Measurements from ENCODE around the gene PROCA1. TPM values are rescaled to one million over a fixed set of nuclear protein-coding genes. Genes with fewer than 3 reads are reported as not detected.

The PROCA1 gene
- total and polyA plus RNA-seq, 2 of the 8 experiments (the other 6 are each of a cell fraction or from before 2014, with no cell fraction given), result 21.2 to 26.3 TPM

DNA sequence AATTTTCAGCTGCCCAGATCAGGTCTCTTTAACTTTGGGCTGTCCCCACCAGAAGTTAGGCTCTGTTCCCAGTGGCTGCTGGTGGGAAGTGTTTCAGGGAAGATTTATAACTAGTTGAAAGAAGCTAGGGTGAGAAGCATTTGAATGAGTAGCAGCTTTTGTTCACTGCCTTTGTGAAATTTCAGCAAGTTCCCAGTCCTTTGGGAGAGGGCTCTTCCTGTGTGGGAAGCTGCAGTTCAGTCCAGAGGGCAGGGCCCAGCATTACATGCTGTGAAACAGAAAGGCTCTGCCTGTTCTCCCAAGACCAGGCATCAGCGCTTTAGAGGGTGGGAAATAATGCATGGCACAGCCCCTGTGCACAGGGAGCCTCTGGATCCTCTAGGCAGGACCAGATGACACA is 17.8 kb downstream of the PROCA1 start:
- no peak overlapping the region for H4K8ac ChIP-seq (ENCODE audit: extremely low read depth, insufficient read depth, low read length)
- H3K23me2 ChIP-seq (ENCODE audit: low read depth, low read length), result no peaks in the 10 kb centered on the region
- no peaks in the 10 kb centered on the region for H3K79me2 ChIP-seq (ENCODE audit: control insufficient read depth in 1 of 2, insufficient read depth in 2 of 2, low read length in 2 of 2)
- H3K27me3 ChIP-seq (replicated peaks in 1 of 4; ENCODE audit: control insufficient read depth in 3 of 4, extremely low read depth in 1 of 4, insufficient read depth in 3 of 4, low read length in 3 of 4), result no peaks in the 10 kb centered on the region
- no peak overlapping the region for H3K56ac ChIP-seq (replicated peaks; ENCODE audit: insufficient read length, low read depth, low read length)
- no peaks in the 10 kb centered on the region for H3K9me3 ChIP-seq (ENCODE audit: insufficient read depth in 2 of 2, low read depth in 1 of 2, low read length in 1 of 2)
- no peak overlapping the region for H2BK12ac ChIP-seq (ENCODE audit: low read depth, low read length)
- CTCF ChIA-PET (ENCODE audit: partially characterized antibody), result interaction anchor here (0.8 to 1.3 kb wide), 2 partner anchors 47 to 81 kb away, joined by 3 read pairs; no protein-coding TSS in a partner anchor
- no peak overlapping the region for H2BK20ac ChIP-seq (ENCODE audit: low read length)
- FAIRE-seq (no peak), DNase-seq (ENCODE audit: low read depth in 1 of 2, low spot score in 2 of 2) (no peak)
- no peak overlapping the region for H3K14ac ChIP-seq (ENCODE audit: insufficient read length)
- no peak overlapping the region for H3K4me2 ChIP-seq (ENCODE audit: insufficient read depth in 1 of 2, low read depth in 2 of 2, low read length in 2 of 2)
- no peaks in the 10 kb centered on the region for H3K79me1 ChIP-seq (ENCODE audit: low read depth, low read length)
- no peak overlapping the region for H2AK5ac ChIP-seq (ENCODE audit: low read depth, low read length)
- H3K23ac ChIP-seq (ENCODE audit: insufficient read length), result no peak overlapping the region
- H3K4ac ChIP-seq (replicated peaks; ENCODE audit: insufficient read length, low read depth, low read length), result no peak overlapping the region
- peaks cover 3 to 9% of the 10 kb centered on the region in 2 experiments for H4K20me1 ChIP-seq (replicated peaks in 1 of 2; ENCODE audit: control insufficient read depth in 1 of 2, insufficient read depth in 2 of 2, low read length in 2 of 2)
- TF ChIP-seq SIX5 (IDR thresholded peaks at IDR 0.05; ENCODE audit: low read depth, low read length), result no peak
- TF ChIP-seq POLR2A (IDR thresholded peaks at IDR 0.05; ENCODE audit: control extremely low read depth in 1 of 2, low read depth in 2 of 2, low read length in 2 of 2), result no peak
- TF ChIP-seq, protein P1, sequence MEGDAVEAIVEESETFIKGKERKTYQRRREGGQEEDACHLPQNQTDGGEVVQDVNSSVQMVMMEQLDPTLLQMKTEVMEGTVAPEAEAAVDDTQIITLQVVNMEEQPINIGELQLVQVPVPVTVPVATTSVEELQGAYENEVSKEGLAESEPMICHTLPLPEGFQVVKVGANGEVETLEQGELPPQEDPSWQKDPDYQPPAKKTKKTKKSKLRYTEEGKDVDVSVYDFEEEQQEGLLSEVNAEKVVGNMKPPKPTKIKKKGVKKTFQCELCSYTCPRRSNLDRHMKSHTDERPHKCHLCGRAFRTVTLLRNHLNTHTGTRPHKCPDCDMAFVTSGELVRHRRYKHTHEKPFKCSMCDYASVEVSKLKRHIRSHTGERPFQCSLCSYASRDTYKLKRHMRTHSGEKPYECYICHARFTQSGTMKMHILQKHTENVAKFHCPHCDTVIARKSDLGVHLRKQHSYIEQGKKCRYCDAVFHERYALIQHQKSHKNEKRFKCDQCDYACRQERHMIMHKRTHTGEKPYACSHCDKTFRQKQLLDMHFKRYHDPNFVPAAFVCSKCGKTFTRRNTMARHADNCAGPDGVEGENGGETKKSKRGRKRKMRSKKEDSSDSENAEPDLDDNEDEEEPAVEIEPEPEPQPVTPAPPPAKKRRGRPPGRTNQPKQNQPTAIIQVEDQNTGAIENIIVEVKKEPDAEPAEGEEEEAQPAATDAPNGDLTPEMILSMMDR (IDR thresholded peaks at IDR 0.05; ENCODE audit: control extremely low read depth in 1 of 3, insufficient read depth in 1 of 3, low read depth in 1 of 3, low read length in 3 of 3), result no peak
- TF ChIP-seq CBX5 (IDR thresholded peaks at IDR 0.05; ENCODE audit: low read depth, low read length), result no peak
- no peak for TF ChIP-seq CEBPB (IDR thresholded peaks at IDR 0.05; ENCODE audit: low read depth, low read length)
- TF ChIP-seq EGR1 (IDR thresholded peaks at IDR 0.05; ENCODE audit: borderline replicate concordance, low read depth, low read length), result no peak
- TF ChIP-seq KDM5A (IDR thresholded peaks at IDR 0.05; ENCODE audit: low read length), result no peak
- TF ChIP-seq MAFK (IDR thresholded peaks at IDR 0.05; ENCODE audit: low read depth, low read length), result no peak
- TF ChIP-seq CHD2 (IDR thresholded peaks at IDR 0.05; ENCODE audit: low read length), result no peak
- no peak for TF ChIP-seq JUN (IDR thresholded peaks at IDR 0.05; ENCODE audit: low read depth, low read length)
- TF ChIP-seq, protein P2, sequence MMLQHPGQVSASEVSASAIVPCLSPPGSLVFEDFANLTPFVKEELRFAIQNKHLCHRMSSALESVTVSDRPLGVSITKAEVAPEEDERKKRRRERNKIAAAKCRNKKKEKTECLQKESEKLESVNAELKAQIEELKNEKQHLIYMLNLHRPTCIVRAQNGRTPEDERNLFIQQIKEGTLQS (IDR thresholded peaks at IDR 0.05; ENCODE audit: insufficient read depth, low read depth, low read length), result no peak
- no peak overlapping the region for H2BK5ac ChIP-seq (ENCODE audit: low read depth, low read length)
- 94% methylated on average over 1 of the region's 1 CpG; no CpG with 5 or more reads in 1 of the 2 experiments for WGBS, 2 experiments (ENCODE audit: extremely low coverage in 1 of 2, insufficient coverage in 1 of 2, insufficient read length in 1 of 2, insufficient replicate concordance in 2 of 2, low coverage in 1 of 2, low lambda C conversion rate in 2 of 2, missing lambda C conversion rate in 1 of 2)
- H4K91ac ChIP-seq (replicated peaks; ENCODE audit: insufficient read length, low read length), result no peak overlapping the region
- no peak overlapping the region for H2BK120ac ChIP-seq (replicated peaks; ENCODE audit: low read depth, low read length)
- H3K36me3 ChIP-seq (ENCODE audit: control insufficient read depth in 2 of 4, insufficient read depth in 4 of 4, low read length in 3 of 4), result peaks cover 42 to 87% (median 78%) of the 10 kb centered on the region in 4 experiments
- H3K4me3 ChIP-seq (ENCODE audit: extremely low read depth in 1 of 4, insufficient read depth in 2 of 4, low read depth in 3 of 4, low read length in 4 of 4), result no peak overlapping the region
- H4K5ac ChIP-seq (ENCODE audit: insufficient read length, low read depth, low read length), result no peak overlapping the region
- POLR2A ChIA-PET (ENCODE audit: partially characterized antibody), result interaction anchor here (1.1 to 6.4 kb wide), 10 partner anchors 10 to 71 kb away, joined by 3 to 47 read pairs (median 8); partner anchors contain the start of genes PROCA1, RPL23A, SDF2 and SUPT6H
- H3K27ac ChIP-seq (ENCODE audit: low read depth, low read length), result no peak overlapping the region
- no peak overlapping the region for H3K9ac ChIP-seq (replicated peaks in 1 of 4; ENCODE audit: extremely low read depth in 1 of 4, low read depth in 3 of 4, low read length in 3 of 4)
- H2AFZ ChIP-seq (ENCODE audit: low read length), result no peak overlapping the region
- H3K4me1 ChIP-seq (replicated peaks in 1 of 4; ENCODE audit: control insufficient read depth in 3 of 4, insufficient read depth in 4 of 4, low read length in 3 of 4), result no peaks in the 10 kb centered on the region
- no peak overlapping the region for H3K18ac ChIP-seq (ENCODE audit: extremely low read depth, low read length)
- no peak overlapping the region for H2BK15ac ChIP-seq (ENCODE audit: low read length)
